Gastrocnemius medialis (tissue), 4 donors: ENCODE measurements around the gene APC2. TPM values are rescaled to one million over a fixed set of nuclear protein-coding genes. Genes with fewer than 3 reads are reported as not detected.

Experiments used
- ATAC-seq, 2 donors: fragments of 150-250 bp; one replicate each; pipeline ENCODE4 v1.9.1; 2016
- DNase-seq, 2 donors: peaks; one replicate each; pipeline ENCODE4 v3.0.0-alpha.2; 2019
- H3K27ac ChIP-seq, 4 donors: fragments of 200-600 bp; sonication (generic); 1 replicate in 1 of 4; 2 replicates in 3 of 4; pipeline ENCODE4 v1.5.1; 2016 to 2018; ENCODE audit warnings: mild to moderate bottlenecking in 2 of 4, moderate library complexity in 1 of 4
- H3K27me3 ChIP-seq, 3 donors: fragments of 200-600 bp; sonication (generic) in 2 of 3; 1 replicate in 1 of 3; 2 replicates in 2 of 3; pipeline versions ENCODE4 v1.5.1 to v1.6.0; 2016 to 2019; ENCODE audit warnings: mild to moderate bottlenecking in 1 of 3, moderate library complexity in 1 of 3
- H3K36me3 ChIP-seq, 2 donors: fragments of 200-600 bp; sonication (generic) in 1 of 2; one replicate each; pipeline ENCODE4 v1.5.1; 2017 to 2018
- H3K4me1 ChIP-seq, 2 donors: fragments of 200-600 bp; sonication (generic) in 1 of 2; one replicate each; pipeline ENCODE4 v1.5.1; 2016 to 2017; ENCODE audit warnings: mild to moderate bottlenecking in 2 of 2
- H3K4me3 ChIP-seq, 4 donors: fragments of 200-600 bp; sonication (generic) in 3 of 4; 1 replicate in 1 of 4; 2 replicates in 3 of 4; pipeline ENCODE4 v1.5.1; 2016 to 2019; ENCODE audit warnings: mild to moderate bottlenecking in 2 of 4
- H3K9me3 ChIP-seq, 3 donors: fragments of 200-600 bp; sonication (generic) in 2 of 3; 1 replicate in 1 of 3; 2 replicates in 2 of 3; pipeline ENCODE4 v1.5.1; 2016 to 2019
- CTCF ChIP-seq, 5 experiments: fragments of 450-650 bp in 3 of 5; fragments of 200-600 bp in 2 of 5; sonication (generic) in 2 of 5; IDR thresholded peaks in 4 of 5; conservative IDR thresholded peaks in 1 of 5; 1 replicate in 4 of 5; 2 replicates in 1 of 5; pipeline ENCODE4 v1.5.1; 2016 to 2019; ENCODE audit warnings: antibody characterized with exemption in 5 of 5, mild to moderate bottlenecking in 3 of 5, moderate library complexity in 3 of 5
- POLR2A ChIP-seq, 2 donors: fragments of 450-650 bp; IDR thresholded peaks; one replicate each; pipeline ENCODE4 v1.6.1; 2017; ENCODE audit warnings: antibody characterized with exemption in 2 of 2, mild to moderate bottlenecking in 2 of 2, moderate library complexity in 2 of 2
- in situ Hi-C, 4 donors: fragments of 200-750 bp; cut with MboI; loops; one replicate each; pipeline versions ENCODE4 v1.15.0 to v1.8.0; 2017; ENCODE audit warnings: low sequenced_read_pairs in 4 of 4
- intact Hi-C: fragments of 100-400 bp; cut with DNase I; formaldehyde crosslinking; loops from one replicate; pipeline ENCODE4 v1.15.1; 2023; ENCODE audit warnings: low total_unique reads
- total RNA-seq, 4 donors: library from RNA; depleted of rRNA; stranded (reverse); fragments of >200 nt; gene quantifications; one replicate each; pipeline versions ENCODE4 v1.1.0 to v1.2.3, GENCODE V29; 2016

The APC2 gene
- total RNA-seq, 4 donors from 2014 or later, result 0.04 TPM; not detected in 3

- intact Hi-C loops (no loop called here), in situ Hi-C loops (no loop called here)
- Histone ChIP-seq H3K27ac (no peak overlapping the region), H3K4me1 (peaks cover 0 to 4% of the 10 kb centered on the region in 2 donors), H3K4me3 (no peak overlapping the region), H3K9me3 (no peaks in the 10 kb centered on the region), H3K27me3 (no peaks in the 10 kb centered on the region), H3K36me3 (no peaks in the 10 kb centered on the region)
- TF ChIP-seq CTCF (IDR thresholded peaks at IDR 0.05 in 4 of 5, conservative IDR thresholded peaks at IDR 0.05 in 1 of 5) (no peak), POLR2A (IDR thresholded peaks at IDR 0.05) (no peak)
- ATAC-seq (no peak), DNase-seq (no peak)
Measured at GRCh38 chr19:1483979-1484428, 34.1 kb downstream of the APC2 start.

- intact Hi-C loops, result no loop called here
- Histone ChIP-seq H3K27ac (no peak overlapping the region), H3K4me1 (peaks cover 5 to 9% of the 10 kb centered on the region in 2 donors), H3K27me3 (no peaks in the 10 kb centered on the region), H3K4me3 (no peak overlapping the region), H3K9me3 (no peaks in the 10 kb centered on the region), H3K36me3 (no peaks in the 10 kb centered on the region)
- no peak for TF ChIP-seq CTCF (IDR thresholded peaks at IDR 0.05 in 4 of 5, conservative IDR thresholded peaks at IDR 0.05 in 1 of 5)
- TF ChIP-seq POLR2A (IDR thresholded peaks at IDR 0.05), result no peak
- in situ Hi-C loops, result no loop called here
- ATAC-seq (no peak), DNase-seq (no peak)
Measured at GRCh38 chr19:1486720-1487575, 37.0 kb downstream of the APC2 start.

- DNase-seq, result no peak
- TF ChIP-seq CTCF (IDR thresholded peaks at IDR 0.05 in 4 of 5, conservative IDR thresholded peaks at IDR 0.05 in 1 of 5), result no peak
- TF ChIP-seq POLR2A (IDR thresholded peaks at IDR 0.05), result no peak
Measured at GRCh38 chr19:1487576-1488281, 37.8 kb downstream of the APC2 start.

GRCh38 chr19:1488282-1488601 is 38.3 kb downstream of the APC2 start:
- no peaks in the 10 kb centered on the region for H3K9me3 ChIP-seq
- no peak for TF ChIP-seq POLR2A (IDR thresholded peaks at IDR 0.05)
- no peak for TF ChIP-seq CTCF (IDR thresholded peaks at IDR 0.05 in 4 of 5, conservative IDR thresholded peaks at IDR 0.05 in 1 of 5)
- no peak overlapping the region for H3K4me3 ChIP-seq
- in situ Hi-C loops (no loop called here), intact Hi-C loops (no loop called here)
- no peaks in the 10 kb centered on the region for H3K27me3 ChIP-seq
- ATAC-seq (no peak), DNase-seq (no peak)
- H3K27ac ChIP-seq, result no peak overlapping the region
- H3K36me3 ChIP-seq, result no peaks in the 10 kb centered on the region
- peaks cover 5 to 9% of the 10 kb centered on the region in 2 donors for H3K4me1 ChIP-seq

More at GRCh38 chr19:1487576-1488281, 37.8 kb downstream of the APC2 start:
- Histone ChIP-seq H3K27ac (no peak overlapping the region), H3K4me1 (peaks cover 5 to 9% of the 10 kb centered on the region in 2 donors), H3K36me3 (no peaks in the 10 kb centered on the region), H3K4me3 (no peak overlapping the region), H3K9me3 (no peaks in the 10 kb centered on the region), H3K27me3 (no peaks in the 10 kb centered on the region)
- in situ Hi-C loops (no loop called here), intact Hi-C loops (no loop called here)
- ATAC-seq, result no peak
